Fibroblast of skin of scalp (primary cell): ENCODE measurements around the gene H3-3A. TPM values are rescaled to one million over a fixed set of nuclear protein-coding genes. Genes with fewer than 3 reads are reported as not detected.

Experiments used
- DNase-seq: peaks from one replicate; pipeline ENCODE4 v3.0.0-alpha.2; 2013
- polyA plus RNA-seq, 2 experiments: library from polyadenylated mRNA; unstranded; fragments of 120-200 nt; gene quantifications; one replicate each; pipeline ENCODE4 v1.2.1, GENCODE V29; 2013; ENCODE audit not compliant: insufficient read length in 2 of 2

The H3-3A gene
- polyA plus RNA-seq (2013, experiment 1 of 2; ENCODE audit: insufficient read length): 363 TPM
- polyA plus RNA-seq (2013, experiment 2 of 2; ENCODE audit: insufficient read length): 404 TPM

GRCh38 chr1:226062558-226063223 is at the start of gene H3-3A:
TSS of gene H3-3A (plus strand) at chr1:226062716. CDS start at chr1:226064352, 1,636 bp downstream.
- peak; percentile 97 for DNase-seq

GRCh38 chr1:226017070-226017469 is 45.4 kb upstream of the H3-3A start:
- DNase-seq: no peak

GRCh38 chr1:226019572-226019971 is 42.9 kb upstream of the H3-3A start:
- DNase-seq: no peak

DNA sequence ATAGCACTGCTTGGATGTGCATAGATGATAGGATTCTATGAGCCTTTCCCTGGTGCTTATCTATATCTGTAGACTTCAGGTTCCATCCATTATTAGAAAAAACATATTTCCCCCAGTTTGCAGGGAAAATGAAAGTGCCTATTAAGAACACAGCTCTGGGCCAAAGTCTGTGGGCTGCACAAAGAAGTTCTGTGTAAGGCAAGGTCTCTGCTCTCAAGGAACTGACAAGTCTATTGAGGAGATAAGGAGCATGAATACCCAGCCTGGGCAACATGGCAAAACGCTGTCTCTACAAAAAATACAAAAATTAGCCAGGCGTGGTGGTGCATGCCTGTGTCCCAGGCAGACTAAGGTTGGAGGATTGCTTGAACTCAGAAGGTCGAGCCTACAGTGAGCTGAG is 41.1 kb upstream of the H3-3A start:
- DNase-seq: no peak

- DNase-seq: no peak
Measured at GRCh38 chr1:226021801-226022200, 40.7 kb upstream of the H3-3A start.

DNA sequence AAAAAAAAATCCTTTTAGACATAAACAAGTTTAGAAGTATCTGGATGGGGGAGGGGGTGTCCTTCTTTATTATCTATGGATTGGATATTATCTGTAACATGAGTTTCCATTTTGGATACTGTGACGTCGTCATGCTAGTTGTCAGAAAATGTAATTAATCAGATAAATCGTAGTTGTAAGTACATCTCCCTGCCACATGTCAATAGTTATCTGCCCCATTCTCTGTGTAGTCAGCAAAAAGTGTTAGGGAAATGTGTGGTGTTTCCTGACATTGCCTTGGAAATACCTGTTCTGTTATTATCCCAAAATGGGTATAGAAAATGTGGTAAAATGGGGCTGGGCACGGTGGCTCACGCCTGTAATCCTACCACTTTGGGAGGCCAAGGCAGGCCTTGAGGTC is 38.8 kb upstream of the H3-3A start:
- no peak for DNase-seq

DNA sequence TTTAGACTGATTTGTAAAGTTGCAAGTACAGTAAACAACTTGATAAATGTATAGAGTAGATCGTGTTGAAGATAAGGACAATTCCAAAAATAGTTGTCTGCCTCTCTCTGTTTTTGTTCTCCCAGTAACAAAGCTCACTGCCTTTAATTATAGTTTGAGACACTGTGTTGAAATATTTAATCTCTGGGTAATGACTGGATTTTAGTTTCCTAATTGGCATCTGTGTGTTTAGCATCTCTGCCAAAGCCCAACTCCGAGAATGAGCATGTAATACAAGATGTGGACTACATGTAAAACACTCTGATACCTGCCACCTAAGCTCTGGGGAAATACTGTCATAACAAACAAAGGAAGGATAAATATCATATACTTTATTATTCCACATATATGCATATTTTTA is 35.7 kb upstream of the H3-3A start:
- no peak for DNase-seq

GRCh38 chr1:226027538-226028217 is 34.8 kb upstream of the H3-3A start:
- peak; percentile 15 for DNase-seq

GRCh38 chr1:226029093-226029496 is 33.4 kb upstream of the H3-3A start:
- DNase-seq: no peak

DNA sequence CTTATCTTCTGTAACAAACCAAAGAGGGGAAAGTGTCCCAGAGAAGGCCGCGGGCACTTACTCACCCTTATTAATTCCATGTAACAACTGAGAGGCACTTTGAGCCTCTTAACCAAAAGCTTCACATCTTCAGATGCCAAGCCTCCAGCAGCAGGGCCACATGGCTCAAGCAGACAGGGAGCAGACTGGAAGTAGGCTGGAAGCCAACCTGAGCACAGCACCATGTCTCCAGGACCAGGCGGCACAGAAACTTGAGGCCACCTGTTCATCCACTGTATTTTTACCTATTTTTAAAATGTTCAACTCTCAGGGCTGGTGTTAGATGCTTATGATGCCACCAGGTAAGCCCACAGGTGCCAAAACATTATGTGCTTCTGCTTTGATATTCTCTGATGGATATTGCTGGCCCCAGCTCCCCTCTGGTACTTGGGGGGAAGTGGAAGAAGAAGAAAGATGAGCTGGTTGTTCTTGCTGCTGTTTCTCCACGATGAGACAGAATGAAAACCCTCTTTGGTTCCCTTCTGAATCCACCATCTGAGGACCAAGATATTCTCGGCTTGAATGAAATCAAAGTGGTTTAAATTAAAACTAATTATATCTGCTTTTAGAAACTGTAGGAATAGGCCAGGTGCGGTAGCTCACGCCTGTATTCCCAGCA is 32.8 kb upstream of the H3-3A start:
- DNase-seq: no peak

- no peak for DNase-seq
Measured at GRCh38 chr1:226033582-226033981, 28.9 kb upstream of the H3-3A start.

GRCh38 chr1:226033991-226034390 is 28.5 kb upstream of the H3-3A start:
- no peak for DNase-seq

DNA sequence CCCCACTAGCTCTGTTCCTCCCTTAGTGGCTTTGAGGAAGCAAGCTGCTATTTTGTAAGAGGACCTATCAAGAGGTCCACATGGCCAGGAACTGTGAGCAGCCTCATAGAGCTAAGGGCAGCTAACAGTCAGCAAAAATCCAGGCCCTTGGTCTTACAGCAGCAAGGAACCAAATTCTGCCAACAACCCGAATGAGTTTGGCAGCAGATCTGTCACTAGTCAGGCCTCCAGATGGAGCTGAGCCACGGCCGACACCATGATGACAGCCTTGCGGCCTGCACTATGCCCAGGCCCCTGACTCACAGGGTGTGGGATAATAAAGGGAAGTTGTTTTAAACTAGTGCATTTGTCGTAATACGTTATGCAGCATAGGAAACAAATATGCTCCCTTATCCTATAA is 28.0 kb upstream of the H3-3A start:
- DNase-seq: peak; percentile 87

DNA sequence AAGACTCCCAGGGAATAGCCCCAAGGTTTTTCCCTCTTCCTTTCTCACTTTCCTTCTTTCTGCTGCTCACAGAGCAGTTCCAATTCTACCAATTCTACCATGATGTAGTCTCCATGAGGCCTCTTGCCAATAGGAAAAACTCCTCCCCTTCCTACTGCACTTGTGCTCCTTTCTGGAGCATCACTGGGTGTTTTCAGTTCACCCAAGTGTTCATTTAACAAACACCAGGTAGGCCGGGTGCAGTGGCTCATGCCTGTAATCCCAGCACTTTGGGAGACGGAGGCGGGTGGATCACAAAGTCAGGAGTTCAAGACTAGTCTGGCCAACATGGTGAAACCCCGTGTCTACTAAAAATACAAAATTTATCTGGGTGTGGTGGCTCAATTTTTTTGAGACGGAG is 26.6 kb upstream of the H3-3A start:
- no peak for DNase-seq

- DNase-seq: no peak
Measured at GRCh38 chr1:226038661-226039060, 23.9 kb upstream of the H3-3A start.

DNA sequence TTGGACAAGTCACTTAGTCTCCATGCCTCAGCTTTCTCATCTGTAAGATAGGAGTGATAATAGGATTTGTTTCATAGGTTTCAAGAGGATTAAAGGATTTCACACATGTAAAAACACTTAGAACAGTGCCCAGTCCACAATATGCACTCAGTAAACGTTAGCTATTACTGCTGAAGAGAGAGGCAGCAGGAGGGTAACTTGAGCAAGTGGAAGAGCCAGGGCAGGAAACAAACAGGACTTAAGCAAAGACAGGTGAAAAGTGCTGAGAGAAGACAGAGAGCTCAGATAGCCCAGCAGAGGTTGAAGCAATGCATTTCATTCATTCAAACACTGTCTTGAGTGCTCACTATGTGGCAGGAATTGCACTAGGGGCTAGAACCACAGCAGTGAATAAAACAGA is 21.1 kb upstream of the H3-3A start:
- DNase-seq: no peak

GRCh38 chr1:226044514-226045101 is 17.9 kb upstream of the H3-3A start:
- DNase-seq: no peak

DNA sequence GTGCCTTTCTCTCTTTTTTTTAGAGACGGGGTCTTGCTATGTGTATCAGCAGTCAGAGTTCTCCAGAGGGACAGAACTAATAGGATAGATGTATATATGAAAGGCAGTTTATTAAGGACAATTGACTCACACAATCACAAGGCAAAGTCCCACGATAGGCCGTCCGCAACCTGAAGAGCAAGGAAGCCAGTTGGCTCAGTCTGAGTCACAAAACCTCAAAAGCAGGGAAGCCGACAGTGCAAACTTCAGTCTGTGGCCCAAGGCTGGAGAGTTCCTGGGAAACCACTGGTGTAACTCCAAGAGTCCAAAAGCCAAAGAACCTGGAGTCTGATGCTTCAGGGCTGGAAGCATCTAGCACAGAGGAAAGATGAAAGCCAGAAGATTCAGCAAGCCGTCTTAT is 16.3 kb upstream of the H3-3A start:
- DNase-seq: peak; percentile 43

DNA sequence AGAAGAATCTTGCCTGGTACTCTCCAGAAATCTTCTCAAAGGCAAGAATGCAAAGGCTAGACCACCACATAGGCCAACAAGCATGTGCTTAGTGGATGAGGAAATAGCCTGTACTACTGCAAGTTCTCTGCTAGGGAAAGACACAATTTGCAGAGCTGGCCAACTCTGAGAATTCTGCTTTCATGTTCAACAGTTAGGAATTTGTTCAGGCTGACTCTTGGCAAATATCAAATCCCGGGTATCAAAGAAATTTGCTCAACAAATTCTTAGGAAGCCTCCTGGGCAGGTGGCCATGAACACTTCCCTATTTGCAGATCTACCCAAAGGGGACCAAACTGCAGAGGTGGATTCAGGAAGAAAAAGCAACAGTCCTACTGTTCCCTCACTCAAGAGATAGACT is 15.0 kb upstream of the H3-3A start:
- DNase-seq: peak; percentile 22

- DNase-seq: no peak
Measured at GRCh38 chr1:226048886-226049285, 13.6 kb upstream of the H3-3A start.

DNA sequence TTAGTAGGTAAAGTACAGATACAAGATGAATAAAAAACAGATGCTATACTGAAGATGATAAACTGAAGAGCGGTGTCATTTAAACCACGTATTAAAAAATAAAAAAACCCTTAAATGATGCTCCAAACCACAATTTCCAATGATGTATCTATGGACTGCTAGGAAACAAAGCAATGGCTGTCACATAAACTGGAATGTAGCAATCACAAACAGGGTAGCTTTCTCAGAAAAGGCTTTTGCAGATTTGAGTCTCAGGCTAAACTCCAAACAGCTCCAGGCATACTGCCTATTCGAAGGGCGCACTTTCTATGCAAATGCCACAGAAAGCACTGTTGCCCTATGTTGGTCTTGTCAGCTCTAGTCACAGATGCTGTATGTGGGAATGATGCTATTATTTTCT is 12.4 kb upstream of the H3-3A start:
- DNase-seq: no peak

DNA sequence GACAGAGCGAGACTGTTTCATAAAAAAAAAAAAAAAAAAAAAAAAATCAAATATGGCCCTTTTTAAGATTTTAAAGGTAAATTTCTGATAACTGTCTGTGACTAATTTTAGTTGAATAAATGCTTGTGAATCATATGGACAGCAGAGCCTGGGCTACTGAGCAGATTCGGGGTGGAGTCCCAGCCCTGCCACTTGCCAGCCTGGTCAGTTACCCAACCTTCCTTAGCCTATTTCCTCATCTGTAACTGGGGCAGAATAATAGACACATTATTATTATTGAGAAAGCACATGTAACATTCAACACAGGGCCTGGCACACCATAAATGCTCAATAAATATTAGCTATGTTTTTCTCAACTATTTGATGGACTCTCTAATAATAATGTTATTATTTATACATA is 11.2 kb upstream of the H3-3A start:
- no peak for DNase-seq

DNA sequence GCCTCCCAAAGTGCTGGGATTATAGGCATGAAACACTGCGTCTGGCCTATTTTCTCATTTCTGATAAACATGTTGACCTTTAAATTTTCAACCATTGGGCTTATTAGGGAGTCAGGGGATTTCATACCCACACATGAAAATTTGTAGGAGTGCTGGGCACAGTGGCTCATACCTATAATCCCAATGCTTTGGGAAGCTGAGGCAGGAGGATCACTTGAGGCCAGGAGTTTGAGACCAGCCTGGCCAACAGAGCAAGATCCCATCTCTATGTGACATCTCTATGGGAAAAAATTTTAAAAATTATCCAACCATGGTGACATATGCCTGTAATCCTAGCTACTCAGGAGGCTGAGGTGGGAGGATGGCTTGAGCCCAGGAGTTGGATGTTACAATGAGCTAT is 10.5 kb upstream of the H3-3A start:
- no peak for DNase-seq
